GM12891 (cell line): ENCODE results near the gene WRAP73.

Experiments
- DNase-seq: peaks from one replicate; pipeline ENCODE4 v3.0.0; 2011; ENCODE audit warnings: low spot score; ENCODE audit not compliant: insufficient read length
- FAIRE-seq: peaks from 2 replicates; lab custom pipeline; 2011; peaks lifted over from hg19 to GRCh38; lab: Jason Lieb, UNC
- PAX5 ChIP-seq: IDR thresholded peaks from 2 replicates; pipeline ENCODE4 v1.6.1; 2011; ENCODE audit warnings: low read length, moderate library complexity, mild to moderate bottlenecking; ENCODE audit not compliant: insufficient read depth, severe bottlenecking
- POLR2A ChIP-seq: IDR thresholded peaks from 2 replicates; pipeline ENCODE4 v1.6.1; 2011; ENCODE audit warnings: low read depth, low read length, control low read depth
- POLR2AphosphoS5 ChIP-seq: IDR thresholded peaks from 2 replicates; pipeline ENCODE4 v1.6.1; 2011; ENCODE audit warnings: low read depth, low read length, control low read depth
- POU2F2 ChIP-seq: IDR thresholded peaks from 2 replicates; pipeline ENCODE4 v1.6.1; 2011; ENCODE audit warnings: low read depth, mild to moderate bottlenecking, control low read depth, low read length, moderate library complexity
- SPI1 ChIP-seq: IDR thresholded peaks from 2 replicates; pipeline ENCODE4 v1.6.1; 2011; ENCODE audit warnings: low read depth, low read length, control low read depth
- TAF1 ChIP-seq: IDR thresholded peaks from 2 replicates; pipeline ENCODE4 v1.6.1; 2011; ENCODE audit warnings: low read depth, low read length, control low read depth

Gene WRAP73

DNA sequence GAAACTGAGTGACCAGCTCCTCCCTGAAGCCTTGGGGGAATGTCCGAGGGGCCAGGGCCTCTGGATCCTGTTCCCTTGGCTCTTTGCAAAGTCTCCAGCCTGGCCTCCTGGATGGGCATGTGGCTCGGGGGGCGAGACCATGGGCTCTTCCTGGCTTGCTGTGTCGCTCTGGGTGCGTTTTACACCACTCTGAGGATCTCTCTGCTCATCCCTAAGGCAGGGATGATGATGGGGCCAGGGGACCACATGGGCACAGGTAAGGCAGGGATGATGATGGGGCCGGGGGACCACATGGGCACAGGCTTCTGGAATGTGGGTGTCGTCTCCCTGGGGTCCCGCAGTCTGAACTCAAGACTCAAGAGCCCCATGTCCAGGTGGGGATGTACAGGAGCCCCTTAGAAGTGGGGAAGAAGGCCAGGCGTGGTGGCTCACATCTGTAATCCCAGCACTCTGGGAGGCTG, 20.1 kb upstream of the WRAP73 start:
- no peak for FAIRE-seq
- DNase-seq = no peak
- no peak for TF ChIP-seq PAX5
- TF ChIP-seq SPI1 = no peak
- TF ChIP-seq TAF1 = no peak
- no peak for TF ChIP-seq POLR2AphosphoS5
- no peak for TF ChIP-seq POU2F2
- TF ChIP-seq POLR2A = no peak

DNA sequence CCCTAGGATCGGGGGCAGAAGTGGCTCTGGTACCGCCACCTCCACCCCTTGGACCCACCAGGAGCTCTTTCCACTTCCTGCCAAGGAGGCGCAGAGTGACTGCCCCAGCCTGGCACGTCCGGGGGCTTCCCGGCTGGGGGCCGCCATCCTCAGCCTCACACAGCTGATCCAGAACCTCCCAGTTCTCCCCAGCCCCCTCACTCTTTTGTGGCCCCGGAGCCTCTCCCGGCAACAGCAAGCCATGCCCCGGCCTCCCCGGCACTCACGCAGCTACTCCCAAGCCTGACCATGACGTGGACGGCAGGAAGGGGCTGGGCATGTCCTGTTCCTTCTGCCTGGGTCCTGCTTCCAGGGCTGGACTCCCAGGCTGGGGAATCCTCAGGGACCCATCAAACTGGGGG, 19.5 kb upstream of the WRAP73 start:
- FAIRE-seq = no peak
- DNase-seq = no peak
- no peak for TF ChIP-seq TAF1
- TF ChIP-seq POLR2A = no peak
- TF ChIP-seq PAX5 = no peak
- no peak for TF ChIP-seq POU2F2

- FAIRE-seq (no peak), DNase-seq (no peak)
- TF ChIP-seq TAF1 = no peak
- TF ChIP-seq POLR2A = no peak
- TF ChIP-seq POU2F2 = no peak
- no peak for TF ChIP-seq SPI1
- no peak for TF ChIP-seq PAX5
- no peak for TF ChIP-seq POLR2AphosphoS5
These were observed 18.8 kb upstream of the WRAP73 start for GRCh38 chr1:3668585-3669300.

DNA sequence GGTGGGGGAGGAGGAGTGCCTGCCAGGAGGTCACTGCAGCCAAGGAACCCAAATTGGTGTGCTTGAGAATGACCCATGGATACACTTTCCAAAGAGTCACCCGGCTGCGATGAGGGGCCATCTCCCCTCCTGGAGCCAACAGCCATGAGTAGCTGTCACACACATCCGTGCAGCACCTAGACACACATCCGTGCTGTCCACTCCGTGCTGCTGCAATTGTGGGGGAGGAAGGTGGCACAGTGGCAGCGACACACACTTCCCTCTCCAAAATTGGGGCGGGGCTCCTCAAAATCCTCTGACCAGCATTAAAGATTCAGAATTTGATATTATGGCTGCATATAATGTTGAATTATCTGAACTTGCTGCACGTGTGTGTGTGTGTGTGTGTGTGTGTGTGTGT, 18.2 kb upstream of the WRAP73 start:
- FAIRE-seq (peak; percentile 35), DNase-seq (no peak)
- no peak for TF ChIP-seq TAF1
- TF ChIP-seq PAX5 = no peak
- no peak for TF ChIP-seq POLR2A
- no peak for TF ChIP-seq POU2F2
- TF ChIP-seq POLR2AphosphoS5 = no peak
- no peak for TF ChIP-seq SPI1

GRCh38 chr1:3664700-3665375, 14.9 kb upstream of the WRAP73 start:
- peak; percentile 92 for FAIRE-seq
- 0 out of 2 replicates have a peak, but pooled peaks have one; percentile 46 for TF ChIP-seq POLR2A
- no peak for TF ChIP-seq TAF1
- DNase-seq = no peak

DNA sequence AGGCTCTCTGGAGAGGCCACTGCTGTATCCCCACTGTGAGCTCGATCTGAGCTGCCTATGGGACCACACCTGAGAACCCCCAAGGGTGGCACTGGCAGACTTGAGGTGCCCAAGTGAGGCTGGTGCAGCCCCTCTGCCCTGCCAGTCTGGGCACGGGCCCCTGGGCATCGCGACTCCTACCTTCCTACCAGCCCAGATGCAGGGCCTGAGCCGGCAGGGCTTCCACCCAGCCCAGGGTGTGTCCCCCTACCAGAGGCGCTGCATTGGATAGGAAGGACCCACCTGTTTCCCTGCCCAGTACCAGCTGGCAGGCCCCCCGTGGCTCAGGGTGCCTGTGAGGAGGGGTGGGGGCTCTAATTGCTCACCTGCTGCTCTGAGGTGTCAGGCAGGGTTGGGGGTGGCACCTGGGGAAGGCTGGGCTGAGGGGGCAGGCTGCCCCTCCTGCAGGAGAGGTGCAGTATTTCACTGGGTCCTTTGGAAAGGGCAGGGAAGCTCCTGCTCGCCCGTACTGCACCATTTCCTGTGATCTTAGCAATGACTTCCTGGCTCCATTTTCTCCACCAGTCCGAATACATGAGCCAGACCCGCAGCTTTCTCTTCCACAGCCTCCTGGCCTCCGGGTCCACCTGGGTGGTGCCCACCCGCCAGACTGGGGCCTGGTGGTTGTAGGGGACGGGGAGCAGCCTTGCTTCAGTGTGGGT, 14.2 kb upstream of the WRAP73 start:
- DNase-seq (no peak), FAIRE-seq (no peak)
- TF ChIP-seq POLR2A (no peak), SPI1 (no peak), POLR2AphosphoS5 (no peak), PAX5 (no peak), POU2F2 (no peak; the same call in 1 of the 2 replicates), TAF1 (no peak)

DNA sequence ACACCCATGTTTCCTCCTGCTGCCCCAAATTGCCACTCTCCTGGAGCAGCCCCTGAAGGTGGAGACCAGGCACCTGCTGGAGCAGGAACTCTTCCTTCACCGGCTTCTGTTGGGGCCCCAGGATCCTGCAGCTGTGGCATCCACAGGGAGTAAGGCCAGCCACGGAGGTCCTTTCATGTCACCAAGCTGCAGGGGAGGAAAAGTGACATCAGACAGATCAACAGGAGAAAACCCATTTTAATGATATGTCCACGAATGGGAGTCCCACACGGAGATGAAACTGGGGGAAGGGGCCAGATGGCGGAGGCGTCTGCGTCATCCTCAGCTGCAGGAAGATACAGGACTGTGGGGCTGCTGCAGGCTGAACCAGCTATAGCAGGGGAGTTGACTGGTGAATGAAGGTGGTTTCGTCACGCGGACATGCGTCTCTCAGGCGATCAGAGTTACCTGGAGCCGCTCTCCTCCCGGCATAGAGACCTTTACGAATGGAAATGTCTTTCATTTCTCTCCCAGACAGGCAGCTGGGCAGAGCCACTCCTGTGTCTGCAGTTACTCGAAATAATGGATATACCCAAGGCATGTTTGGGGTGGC, 12.3 kb upstream of the WRAP73 start:
- DNase-seq = no peak
- TF ChIP-seq POU2F2 = no peak
- no peak for TF ChIP-seq SPI1
- no peak for TF ChIP-seq TAF1
- TF ChIP-seq POLR2A = no peak
- TF ChIP-seq PAX5 = no peak
- TF ChIP-seq POLR2AphosphoS5 = no peak
- no peak for FAIRE-seq

- no peak for DNase-seq
- FAIRE-seq = no peak
- no peak for TF ChIP-seq POLR2AphosphoS5
- no peak for TF ChIP-seq POLR2A
- no peak for TF ChIP-seq PAX5
- TF ChIP-seq POU2F2 = no peak
- no peak for TF ChIP-seq TAF1
- no peak for TF ChIP-seq SPI1
These were observed 11.7 kb upstream of the WRAP73 start for GRCh38 chr1:3661631-3662030.

- peak; percentile 23 for FAIRE-seq
- TF ChIP-seq POLR2A (no peak), POU2F2 (no peak), SPI1 (no peak), POLR2AphosphoS5 (no peak), TAF1 (no peak), PAX5 (no peak)
- DNase-seq = no peak
These were observed 10.8 kb upstream of the WRAP73 start for GRCh38 chr1:3660704-3661103.
